ENCODE measurements around the gene PLEKHA6. TPM values are rescaled to one million over a fixed set of nuclear protein-coding genes. Genes with fewer than 3 reads are reported as not detected.
A peak's percentile ranks its signal among the peaks of the same experiment; 100 is the strongest.

Gene PLEKHA6
- polyA plus RNA-seq, 3 donors = 0.08 TPM; not detected in 1

DNA sequence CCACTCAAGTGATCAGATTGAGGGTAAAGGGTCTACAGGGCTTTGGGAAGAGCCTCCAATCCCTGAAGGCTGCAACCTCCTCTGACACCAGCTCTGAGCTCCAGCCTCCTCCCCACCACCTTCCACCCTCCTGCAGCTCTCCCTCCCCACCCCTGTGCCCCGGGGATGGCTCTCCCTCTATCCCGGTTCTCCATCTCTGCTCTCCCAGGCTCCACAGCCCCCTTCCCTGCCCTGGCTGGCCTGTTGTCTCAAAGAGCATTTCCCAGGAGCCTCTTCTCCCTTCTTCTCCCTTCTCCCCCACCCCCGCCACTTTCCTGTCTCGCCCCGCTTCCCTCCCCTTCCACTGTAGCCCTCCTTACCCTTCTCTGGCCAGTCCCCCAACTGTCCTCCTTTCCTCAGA, 1.1 kb downstream of the PLEKHA6 start:
- Histone ChIP-seq H3K27me3 (ENCODE audit: control insufficient read depth in 2 of 2, insufficient read depth in 2 of 2, low read length in 2 of 2) (peaks cover 5 to 32% of the 10 kb centered on the region in 2 donors), H2AFZ (ENCODE audit: insufficient read depth, low read depth, low read length, poor library complexity, severe bottlenecking) (no peak overlapping the region), H3K9me3 (replicated peaks in 1 of 2; ENCODE audit: control insufficient read depth in 1 of 2, insufficient read depth in 1 of 2, low read length in 2 of 2) (no peaks in the 10 kb centered on the region), H3K27ac (ENCODE audit: low read depth in 1 of 2, low read length in 2 of 2) (no peak overlapping the region), H3K79me2 (ENCODE audit: insufficient read depth, low read length) (no peaks in the 10 kb centered on the region), H4K20me1 (ENCODE audit: insufficient read depth, low read length) (no peaks in the 10 kb centered on the region), H3K4me3 (replicated peaks in 1 of 3; ENCODE audit: low read depth in 2 of 3, low read length in 3 of 3) (no peak overlapping the region), H3K36me3 (replicated peaks in 1 of 2; ENCODE audit: control insufficient read depth in 1 of 2, insufficient read depth in 2 of 2, low read length in 2 of 2) (no peaks in the 10 kb centered on the region), H3K4me2 (replicated peaks; ENCODE audit: extremely low read depth, low read length, poor library complexity, severe bottlenecking) (no peak overlapping the region), H3K4me1 (ENCODE audit: control insufficient read depth in 1 of 2, insufficient read depth in 2 of 2, low read length in 2 of 2) (peaks cover 13 to 16% of the 10 kb centered on the region in 2 donors), H3K9ac (ENCODE audit: insufficient read depth, low read length, poor library complexity, severe bottlenecking) (no peak overlapping the region)
- Mint-ChIP-seq H3K36me3 (no peaks in the 10 kb centered on the region), H3K27me3 (ENCODE audit: low read depth in 3 of 3) (peaks cover 32 to 54% (median 37%) of the 10 kb centered on the region in 3 donors), H3K4me3 (peak overlapping the region in 1 of 2 donors; percentile 64), H3K9me3 (peaks cover 0 to 4% (median 0%) of the 10 kb centered on the region in 7 donors), H3K4me1 (peaks cover 17% of the 10 kb centered on the region), H3K27ac (peak overlapping the region in 1 of 7 donors; percentile 23)
- TF ChIP-seq, protein P1, sequence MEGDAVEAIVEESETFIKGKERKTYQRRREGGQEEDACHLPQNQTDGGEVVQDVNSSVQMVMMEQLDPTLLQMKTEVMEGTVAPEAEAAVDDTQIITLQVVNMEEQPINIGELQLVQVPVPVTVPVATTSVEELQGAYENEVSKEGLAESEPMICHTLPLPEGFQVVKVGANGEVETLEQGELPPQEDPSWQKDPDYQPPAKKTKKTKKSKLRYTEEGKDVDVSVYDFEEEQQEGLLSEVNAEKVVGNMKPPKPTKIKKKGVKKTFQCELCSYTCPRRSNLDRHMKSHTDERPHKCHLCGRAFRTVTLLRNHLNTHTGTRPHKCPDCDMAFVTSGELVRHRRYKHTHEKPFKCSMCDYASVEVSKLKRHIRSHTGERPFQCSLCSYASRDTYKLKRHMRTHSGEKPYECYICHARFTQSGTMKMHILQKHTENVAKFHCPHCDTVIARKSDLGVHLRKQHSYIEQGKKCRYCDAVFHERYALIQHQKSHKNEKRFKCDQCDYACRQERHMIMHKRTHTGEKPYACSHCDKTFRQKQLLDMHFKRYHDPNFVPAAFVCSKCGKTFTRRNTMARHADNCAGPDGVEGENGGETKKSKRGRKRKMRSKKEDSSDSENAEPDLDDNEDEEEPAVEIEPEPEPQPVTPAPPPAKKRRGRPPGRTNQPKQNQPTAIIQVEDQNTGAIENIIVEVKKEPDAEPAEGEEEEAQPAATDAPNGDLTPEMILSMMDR (IDR thresholded peaks at IDR 0.05) = no peak
- DNase-seq = no peak
- intact Hi-C loops (cut with micrococcal nuclease) = no loop called here
- WGBS (ENCODE audit: insufficient coverage) = 56% methylated on average over 5 of the region's 5 CpGs

DNA sequence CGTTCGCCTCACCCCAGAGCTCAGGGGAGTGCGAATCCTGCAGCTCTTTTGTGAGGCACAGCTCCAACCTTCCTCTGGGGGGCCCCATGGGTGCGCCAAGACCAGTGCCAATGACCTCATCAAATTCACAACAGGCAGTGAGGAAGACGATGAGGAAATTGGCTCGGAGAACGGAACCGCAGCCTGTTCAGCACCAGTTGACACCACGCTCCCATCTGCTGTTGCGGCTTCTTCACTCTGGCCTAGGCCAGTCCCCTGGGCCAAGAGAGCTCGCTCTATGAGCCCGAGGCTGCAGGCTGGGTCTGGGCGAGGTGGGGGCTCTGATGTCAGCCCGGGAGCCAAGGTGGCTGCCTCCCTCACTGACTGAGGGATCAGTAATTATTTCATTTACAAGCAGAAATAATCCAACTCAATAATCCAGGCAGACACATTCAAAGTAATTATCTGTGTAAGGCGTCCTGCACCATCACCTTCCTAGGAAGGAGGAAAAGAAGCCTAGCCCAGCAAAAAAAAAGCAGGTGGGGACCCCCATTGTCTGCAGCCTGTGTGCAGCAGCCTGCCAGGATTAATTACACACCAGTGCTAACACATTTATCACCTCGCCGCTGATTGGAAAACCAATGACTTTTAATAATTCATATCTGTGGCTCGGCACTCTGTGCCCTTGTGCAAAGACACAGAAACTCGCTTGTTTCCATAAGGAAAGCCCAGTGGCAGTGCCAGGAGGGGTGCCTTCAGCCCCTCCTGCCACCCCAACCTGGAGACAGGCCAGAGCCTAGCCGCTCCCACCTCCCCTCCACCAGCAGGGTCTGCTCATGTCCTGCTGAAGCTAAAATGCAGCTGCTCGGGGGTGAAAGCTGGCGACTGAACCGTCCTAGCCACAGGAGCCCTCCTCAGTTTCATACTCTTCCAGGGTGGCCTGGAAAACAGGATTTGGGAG, 1.9 kb downstream of the PLEKHA6 start:
- peak; percentile 33 to 64 (median 36) for DNase-seq
- H3K9me3 ChIP-seq (replicated peaks in 1 of 2; ENCODE audit: control insufficient read depth in 1 of 2, insufficient read depth in 1 of 2, low read length in 2 of 2) = no peaks in the 10 kb centered on the region
- H2AFZ ChIP-seq (ENCODE audit: insufficient read depth, low read depth, low read length, poor library complexity, severe bottlenecking) = peak overlapping the region; percentile 23
- intact Hi-C loops (cut with micrococcal nuclease) = no loop called here
- WGBS (ENCODE audit: insufficient coverage) = 41% methylated on average over 15 of the region's 23 CpGs
- no peak overlapping the region for H3K4me3 ChIP-seq (replicated peaks in 1 of 3; ENCODE audit: low read depth in 2 of 3, low read length in 3 of 3)
- H3K79me2 ChIP-seq (ENCODE audit: insufficient read depth, low read length) = no peaks in the 10 kb centered on the region
- peaks cover 5 to 31% of the 10 kb centered on the region in 2 donors for H3K27me3 ChIP-seq (ENCODE audit: control insufficient read depth in 2 of 2, insufficient read depth in 2 of 2, low read length in 2 of 2)
- peaks cover 6 to 8% of the 10 kb centered on the region in 2 donors for H3K4me1 ChIP-seq (ENCODE audit: control insufficient read depth in 1 of 2, insufficient read depth in 2 of 2, low read length in 2 of 2)
- peaks cover 0 to 4% (median 0%) of the 10 kb centered on the region in 7 donors for H3K9me3 Mint-ChIP-seq
- no peak overlapping the region for H3K4me2 ChIP-seq (replicated peaks; ENCODE audit: extremely low read depth, low read length, poor library complexity, severe bottlenecking)
- peak overlapping the region in 2 of 7 donors; percentile 24 to 31 for H3K27ac Mint-ChIP-seq
- no peaks in the 10 kb centered on the region for H3K36me3 ChIP-seq (replicated peaks in 1 of 2; ENCODE audit: control insufficient read depth in 1 of 2, insufficient read depth in 2 of 2, low read length in 2 of 2)
- H3K27me3 Mint-ChIP-seq (ENCODE audit: low read depth in 3 of 3) = peaks cover 29 to 51% (median 35%) of the 10 kb centered on the region in 3 donors
- peak overlapping the region in 1 of 2 donors; percentile 62 for H3K4me3 Mint-ChIP-seq
- no peak overlapping the region for H3K27ac ChIP-seq (ENCODE audit: low read depth in 1 of 2, low read length in 2 of 2)
- H3K9ac ChIP-seq (ENCODE audit: insufficient read depth, low read length, poor library complexity, severe bottlenecking) = no peak overlapping the region
- peaks cover 11% of the 10 kb centered on the region for H3K4me1 Mint-ChIP-seq
- H3K36me3 Mint-ChIP-seq = no peaks in the 10 kb centered on the region
- no peaks in the 10 kb centered on the region for H4K20me1 ChIP-seq (ENCODE audit: insufficient read depth, low read length)
- TF ChIP-seq, protein P1 (IDR thresholded peaks at IDR 0.05) = no peak

All from CD14-positive monocyte (primary cell).